ENCODE measurements around the gene INPPL1.

The INPPL1 gene

DNA sequence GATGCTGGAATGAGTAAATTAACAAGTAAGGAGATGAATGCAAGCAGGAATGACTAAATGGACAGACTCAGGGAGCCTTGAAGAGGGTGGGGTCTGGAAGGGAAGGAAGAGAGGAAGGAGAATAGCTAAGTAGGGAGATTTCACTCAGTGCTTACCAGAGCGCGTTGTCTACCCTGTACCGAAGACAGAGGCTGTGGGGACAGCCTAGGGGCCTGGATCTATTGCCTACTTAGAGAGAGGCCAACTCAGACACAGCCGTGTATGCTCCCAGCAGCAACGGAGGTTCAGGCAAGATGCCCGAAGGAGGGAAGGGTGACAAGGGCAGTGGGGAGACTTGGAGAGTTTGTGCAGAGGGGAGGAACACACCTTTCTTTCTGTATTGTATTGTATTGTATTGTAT lies 7.9 kb upstream of the INPPL1 start, which contains the start of gene FOLR2:
FOLR2 (plus strand) TSS at position 157 of the 400 bp plus-strand sequence. CDS start 1,791 bp downstream, outside the sequence.
- DNase-seq (ENCODE audit: low read depth in 2 of 2) = no peak

DNA sequence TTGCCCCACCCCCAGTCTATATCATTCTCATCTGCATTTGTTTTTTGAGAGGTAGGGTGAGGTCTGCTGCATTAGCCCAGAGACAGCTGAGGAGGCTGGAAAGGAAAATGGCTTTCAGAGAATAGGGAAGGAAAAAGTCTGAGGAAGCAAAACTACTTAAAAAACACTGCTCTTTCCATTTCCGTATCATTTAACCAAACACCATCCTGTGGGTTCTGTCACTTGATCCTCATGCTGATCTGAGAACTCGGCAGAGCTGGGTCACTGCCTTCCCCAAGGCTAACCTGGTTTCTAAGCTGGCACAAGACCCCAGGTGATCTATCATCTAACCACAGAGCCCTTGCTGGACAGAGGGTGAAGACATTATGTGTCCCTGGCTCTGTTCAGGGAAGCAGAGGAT lies 6.7 kb upstream of the INPPL1 start:
- no peak for DNase-seq (ENCODE audit: low read depth in 2 of 2)

DNA sequence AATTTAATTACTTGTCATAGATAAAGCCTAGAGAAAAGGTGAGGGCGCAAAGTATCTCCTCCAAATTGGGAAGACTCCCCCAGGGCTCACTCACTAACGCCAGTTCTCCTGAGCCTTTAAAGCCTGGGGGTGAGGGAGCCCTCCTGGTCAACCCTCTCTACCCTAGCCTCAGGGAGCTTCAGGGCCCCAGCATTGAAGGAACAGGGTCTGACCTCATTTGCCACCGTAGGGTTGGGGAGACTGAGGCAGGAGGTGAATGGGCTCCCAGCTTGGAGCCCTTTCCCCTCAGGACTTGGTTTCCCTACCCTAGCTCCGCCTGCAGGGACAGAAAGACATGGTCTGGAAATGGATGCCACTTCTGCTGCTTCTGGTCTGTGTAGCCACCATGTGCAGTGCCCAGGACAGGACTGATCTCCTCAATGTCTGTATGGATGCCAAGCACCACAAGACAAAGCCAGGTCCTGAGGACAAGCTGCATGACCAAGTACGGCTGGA lies 6.3 kb upstream of the INPPL1 start:
- DNase-seq (ENCODE audit: low read depth in 2 of 2) = no peak

DNA sequence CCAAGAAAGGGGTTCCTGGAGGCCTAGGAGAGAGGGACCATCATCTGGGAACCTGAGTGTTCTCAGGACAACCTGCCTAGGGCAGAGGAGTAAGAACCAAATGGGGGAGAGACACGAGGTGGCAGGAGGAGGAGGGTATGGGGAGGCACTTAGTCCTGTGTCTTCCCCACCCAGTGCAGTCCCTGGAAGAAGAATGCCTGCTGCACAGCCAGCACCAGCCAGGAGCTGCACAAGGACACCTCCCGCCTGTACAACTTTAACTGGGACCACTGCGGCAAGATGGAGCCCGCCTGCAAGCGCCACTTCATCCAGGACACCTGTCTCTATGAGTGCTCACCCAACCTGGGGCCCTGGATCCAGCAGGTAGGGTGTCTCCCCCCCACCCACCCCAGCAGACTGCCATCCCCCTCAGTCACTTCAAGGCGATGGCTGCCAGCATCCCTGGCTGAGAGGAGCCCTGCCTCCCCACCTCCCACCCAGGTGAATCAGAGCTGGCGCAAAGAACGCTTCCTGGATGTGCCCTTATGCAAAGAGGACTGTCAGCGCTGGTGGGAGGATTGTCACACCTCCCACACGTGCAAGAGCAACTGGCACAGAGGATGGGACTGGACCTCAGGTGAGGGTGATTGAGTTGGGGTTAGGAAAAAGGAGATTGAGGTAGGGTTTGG lies 3.7 kb upstream of the INPPL1 start:
- no peak for DNase-seq (ENCODE audit: low read depth in 2 of 2)

DNA sequence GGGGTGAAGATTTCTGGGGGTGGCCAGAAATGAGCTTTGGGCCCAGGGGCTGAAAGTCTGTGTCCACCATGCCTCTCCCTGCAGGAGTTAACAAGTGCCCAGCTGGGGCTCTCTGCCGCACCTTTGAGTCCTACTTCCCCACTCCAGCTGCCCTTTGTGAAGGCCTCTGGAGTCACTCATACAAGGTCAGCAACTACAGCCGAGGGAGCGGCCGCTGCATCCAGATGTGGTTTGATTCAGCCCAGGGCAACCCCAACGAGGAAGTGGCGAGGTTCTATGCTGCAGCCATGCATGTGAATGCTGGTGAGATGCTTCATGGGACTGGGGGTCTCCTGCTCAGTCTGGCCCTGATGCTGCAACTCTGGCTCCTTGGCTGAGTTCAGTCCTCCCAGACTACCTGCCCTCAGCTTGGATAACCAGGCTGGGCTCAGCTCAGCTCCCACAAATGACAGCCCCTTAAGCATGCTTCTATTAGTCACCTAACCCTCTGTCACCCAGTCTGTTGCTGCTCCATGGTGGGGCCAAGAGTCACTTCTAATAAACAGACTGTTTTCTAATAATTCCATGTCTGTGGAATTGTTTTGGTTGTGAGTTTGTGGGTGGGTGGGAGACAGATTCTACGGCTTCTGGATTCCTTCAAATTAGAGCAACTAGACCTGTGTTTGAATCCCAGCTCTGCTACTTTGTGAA lies 3.0 kb upstream of the INPPL1 start:
- DNase-seq (ENCODE audit: low read depth in 2 of 2) = no peak

DNA sequence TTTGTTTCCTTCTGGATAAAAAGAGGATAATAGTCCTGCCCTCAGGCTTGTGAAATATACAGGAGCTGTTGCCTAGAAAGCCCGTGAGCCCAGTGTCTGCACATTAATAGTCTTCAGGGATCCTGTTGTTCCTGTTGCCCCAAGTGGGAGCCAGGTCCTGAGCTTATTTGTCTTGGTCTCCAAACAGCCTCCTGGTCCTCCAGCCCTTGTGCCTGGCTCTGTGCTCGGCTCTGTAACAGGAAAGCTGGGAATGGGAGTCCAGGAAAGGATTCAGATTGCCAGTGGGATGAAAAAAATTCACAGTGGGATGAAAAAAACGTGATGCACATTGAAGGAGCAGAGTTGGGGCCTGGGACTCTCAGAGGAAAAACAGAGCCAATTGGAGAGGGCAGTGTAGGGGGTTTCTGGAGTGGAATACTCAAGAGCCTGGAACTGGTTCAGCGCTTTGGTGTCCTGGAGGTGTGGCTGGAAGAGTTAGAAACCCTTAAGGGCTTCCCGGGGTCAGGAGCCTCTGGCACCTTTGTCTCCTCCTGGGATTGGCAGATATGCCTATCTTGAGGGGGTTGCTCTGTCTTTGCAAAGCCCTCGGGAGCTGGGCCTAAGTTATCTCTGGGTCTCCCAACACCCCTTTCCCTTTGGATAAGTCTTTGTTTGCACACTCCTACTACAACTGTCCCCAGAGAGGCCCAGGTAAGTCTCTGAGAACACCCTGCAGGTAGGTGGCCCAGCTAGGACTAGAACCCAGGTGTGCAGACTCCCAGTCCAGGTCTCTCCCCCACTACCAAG lies 2.3 kb upstream of the INPPL1 start:
- DNase-seq (ENCODE audit: low read depth in 2 of 2) = no peak

DNA sequence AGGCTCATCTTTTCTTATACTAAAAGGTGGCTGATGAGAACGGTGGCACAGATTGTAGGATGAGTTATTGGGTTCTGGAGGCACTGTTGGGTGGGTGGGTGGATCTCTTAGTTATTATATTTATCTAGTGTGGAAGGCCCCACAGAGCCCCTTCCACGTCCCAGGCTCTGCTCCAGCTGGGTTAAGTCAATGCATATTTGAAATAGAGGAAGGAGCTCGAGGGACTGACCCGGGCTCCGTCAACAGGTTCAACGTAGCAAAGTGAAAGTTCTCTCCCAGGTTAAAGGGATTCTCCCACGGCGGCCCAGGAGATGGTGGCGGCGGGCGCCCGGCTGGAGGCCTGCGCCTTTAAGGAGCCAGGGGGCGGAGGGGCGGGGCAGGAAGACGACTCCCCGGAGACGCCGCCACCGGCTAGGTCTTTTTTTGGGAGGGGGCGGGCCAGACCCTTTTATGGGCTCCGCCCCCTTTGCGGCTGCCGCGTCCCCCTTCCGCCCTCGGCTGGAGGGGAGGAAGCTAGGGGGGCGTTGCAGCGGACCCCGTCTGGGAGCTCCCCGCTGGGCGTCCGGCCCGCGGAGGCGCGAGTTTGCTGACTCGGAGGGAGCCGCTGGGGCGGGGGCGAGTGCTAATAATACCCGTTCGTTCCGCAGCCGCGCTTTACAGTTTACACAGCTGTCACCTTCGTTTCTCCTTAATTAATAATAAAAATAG lies 1.5 kb upstream of the INPPL1 start:
- DNase-seq (ENCODE audit: low read depth in 2 of 2) = peak; percentile 88

DNA sequence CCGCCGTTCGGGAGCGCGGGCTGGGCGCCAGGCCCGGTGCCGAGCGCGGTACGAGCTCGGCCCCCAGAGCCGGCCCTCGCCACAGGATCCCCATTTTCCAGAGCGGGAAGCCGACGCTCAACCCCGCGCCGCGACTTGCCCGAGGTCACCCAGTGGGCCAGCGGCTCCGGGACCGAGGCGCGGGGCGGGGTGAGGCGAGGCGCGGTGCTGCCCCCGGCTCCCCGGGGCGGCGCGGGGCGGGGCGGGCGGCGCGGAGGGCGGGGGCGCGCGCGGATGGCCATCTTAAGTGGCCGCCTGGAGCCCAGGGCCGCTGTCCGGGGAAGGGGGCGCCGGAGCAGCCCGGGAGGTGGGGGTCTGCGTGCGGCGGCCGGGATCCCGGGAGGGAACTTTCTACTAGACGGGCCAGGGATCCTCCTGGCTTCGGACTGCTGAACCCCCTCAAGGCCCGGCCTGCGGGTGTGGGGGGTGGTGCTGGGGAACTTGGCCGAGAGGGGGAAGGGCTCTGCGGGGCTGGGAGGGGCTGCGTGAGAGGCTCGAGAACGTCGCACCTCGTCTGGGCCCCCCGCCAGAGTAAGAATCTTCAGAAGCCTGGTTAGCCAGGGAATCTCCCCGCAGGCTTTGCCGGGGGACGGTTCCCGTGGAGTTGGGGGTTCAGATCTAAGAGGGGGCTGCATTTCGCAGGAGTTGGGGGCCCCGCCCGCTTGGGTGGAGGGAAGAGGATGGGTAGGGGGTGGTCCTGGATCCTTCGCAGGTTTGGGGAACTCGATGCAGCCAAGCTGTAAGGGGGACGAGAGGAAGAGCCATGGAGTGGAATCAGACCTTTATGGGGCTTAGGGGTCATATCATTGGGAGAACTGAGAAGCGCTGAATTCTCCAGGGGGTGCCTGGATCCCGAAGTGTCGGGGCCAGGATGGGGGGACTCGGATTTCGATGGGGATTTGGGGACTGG lies 678 bp upstream of the INPPL1 start:
- DNase-seq (ENCODE audit: low read depth in 2 of 2) = no peak

DNA sequence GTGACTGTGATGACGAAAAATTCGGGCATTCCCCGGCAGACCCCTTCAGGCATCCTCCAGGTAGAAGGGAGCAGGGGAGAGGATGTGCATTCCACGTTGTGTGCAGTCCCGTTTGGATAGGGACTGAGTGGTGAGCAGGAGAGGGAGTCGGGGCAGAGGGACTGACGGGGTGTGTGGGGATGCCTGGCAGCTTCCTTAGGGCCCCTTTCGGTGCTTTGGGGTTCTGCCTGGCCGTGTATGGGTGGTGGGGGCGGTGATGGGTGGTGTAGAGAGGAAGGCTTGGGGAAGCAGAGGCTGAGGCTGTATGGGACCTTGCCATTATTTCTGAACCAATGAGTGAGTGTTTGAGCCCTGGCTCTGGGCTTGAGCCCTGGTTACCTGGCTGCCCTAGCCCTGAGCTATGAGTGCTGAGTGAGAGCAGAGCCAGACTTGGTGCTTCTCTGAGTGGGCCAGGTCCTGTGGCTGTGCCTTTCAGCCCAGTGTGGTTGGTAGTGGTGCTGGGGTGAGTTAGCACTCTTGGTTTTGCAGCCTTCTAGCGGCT lies 914 bp downstream of the INPPL1 start:
- DNase-seq (ENCODE audit: low read depth in 2 of 2) = no peak

DNA sequence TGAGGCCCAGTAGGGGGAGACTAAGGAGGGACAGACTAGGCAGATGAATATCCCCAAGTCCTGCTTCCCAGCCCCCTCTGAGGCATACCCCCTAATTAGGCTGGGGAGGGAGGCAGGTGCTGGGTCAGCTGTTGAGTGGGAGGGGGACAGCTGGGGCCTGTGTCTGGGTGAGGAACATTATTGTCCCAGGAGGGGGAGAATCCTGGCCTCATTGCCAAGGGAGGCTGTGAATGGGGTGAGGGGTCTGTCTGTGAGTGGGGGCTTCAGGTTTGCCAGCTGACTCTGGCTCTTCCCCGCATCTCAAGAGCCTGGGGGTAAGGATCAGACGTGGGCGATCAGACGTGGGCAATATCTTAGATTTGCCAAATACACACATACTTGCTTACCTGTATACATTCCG lies 2.1 kb downstream of the INPPL1 start:
- no peak for DNase-seq (ENCODE audit: low read depth in 2 of 2)

DNA sequence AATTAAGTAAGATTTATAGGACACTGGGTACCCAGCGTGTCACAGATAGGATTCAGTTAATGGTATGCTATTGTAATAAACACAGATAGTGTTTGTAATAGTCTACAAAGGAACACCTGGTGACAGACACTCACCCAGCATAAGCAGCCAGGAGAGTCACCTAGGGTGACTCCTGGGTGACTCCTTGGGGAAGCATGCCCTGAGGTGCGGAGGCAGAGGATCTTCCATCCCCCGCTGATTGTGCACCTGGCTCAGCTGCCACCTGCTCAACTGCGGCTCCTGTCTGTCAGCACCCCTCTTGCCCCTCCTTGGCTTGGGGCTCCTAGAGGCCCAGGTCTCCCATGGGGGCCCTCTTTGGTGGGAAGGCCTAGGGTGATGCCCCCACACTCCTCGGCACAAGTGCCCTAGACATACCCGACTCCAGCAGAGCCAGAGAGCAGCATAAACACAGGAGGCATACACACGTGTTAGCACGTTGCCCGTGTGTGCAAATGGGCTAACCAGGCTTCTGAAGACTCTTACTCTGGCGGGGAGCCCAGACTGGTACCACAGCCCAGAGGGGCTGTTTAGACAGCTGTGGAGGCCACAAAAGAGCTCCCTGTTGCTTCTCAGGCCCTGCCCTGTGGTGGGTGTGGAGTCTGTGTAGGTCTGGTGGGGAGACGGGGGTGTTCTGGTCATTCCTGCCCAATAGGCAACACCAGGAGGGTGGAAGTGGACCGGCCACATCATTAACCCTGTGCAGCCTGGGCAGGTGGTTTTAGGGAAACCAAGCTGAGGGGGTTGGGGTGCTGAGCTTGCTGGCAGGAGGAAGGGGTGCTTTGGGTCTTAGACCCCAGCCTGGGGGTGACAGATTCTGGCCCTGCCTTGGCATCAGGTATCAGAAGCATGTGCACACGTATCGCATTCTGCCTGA lies 3.0 kb downstream of the INPPL1 start:
- DNase-seq (ENCODE audit: low read depth in 2 of 2) = no peak

DNA sequence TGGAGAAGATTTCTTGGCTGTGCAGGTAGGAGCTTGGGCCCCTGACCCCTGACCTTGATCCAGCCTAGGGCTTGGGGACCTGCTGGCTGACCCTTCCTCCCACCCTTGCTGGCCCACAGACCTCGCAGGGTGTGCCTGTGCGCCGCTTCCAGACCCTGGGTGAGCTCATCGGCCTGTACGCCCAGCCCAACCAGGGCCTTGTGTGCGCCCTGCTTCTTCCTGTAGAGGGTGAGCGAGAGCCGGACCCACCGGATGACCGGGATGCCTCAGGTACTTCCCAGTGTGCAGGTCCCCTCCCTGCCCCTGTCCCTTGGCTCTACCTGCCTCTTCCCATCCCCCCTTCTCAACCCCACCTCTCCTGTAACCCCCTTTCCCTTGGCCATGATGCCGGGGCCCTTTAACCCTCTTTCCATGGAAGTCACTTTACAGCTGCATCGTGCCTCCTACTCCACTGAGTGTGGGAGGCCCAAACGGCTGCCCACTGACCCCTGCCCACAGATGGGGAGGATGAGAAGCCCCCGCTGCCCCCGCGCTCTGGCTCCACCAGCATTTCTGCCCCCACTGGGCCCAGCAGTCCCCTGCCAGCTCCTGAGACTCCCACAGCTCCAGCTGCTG lies 3.8 kb downstream of the INPPL1 start:
- no peak for DNase-seq (ENCODE audit: low read depth in 2 of 2)

DNA sequence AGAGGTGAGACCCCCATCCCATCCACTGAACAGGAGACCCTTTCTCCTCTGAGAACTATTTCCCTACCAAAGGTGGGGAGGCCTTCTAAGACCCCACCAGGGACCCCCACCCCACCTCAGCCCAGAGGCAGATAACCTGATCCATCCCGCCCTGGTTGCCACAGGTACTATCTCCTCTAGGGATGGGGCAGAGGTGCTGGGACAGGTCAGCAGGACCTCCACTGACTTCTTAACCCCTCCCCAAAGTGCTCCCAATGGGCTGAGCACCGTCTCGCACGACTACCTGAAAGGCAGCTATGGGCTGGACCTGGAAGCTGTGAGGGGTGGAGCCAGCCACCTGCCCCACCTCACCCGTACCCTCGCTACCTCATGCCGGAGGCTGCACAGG lies 4.3 kb downstream of the INPPL1 start:
- DNase-seq (ENCODE audit: low read depth in 2 of 2) = no peak

DNA sequence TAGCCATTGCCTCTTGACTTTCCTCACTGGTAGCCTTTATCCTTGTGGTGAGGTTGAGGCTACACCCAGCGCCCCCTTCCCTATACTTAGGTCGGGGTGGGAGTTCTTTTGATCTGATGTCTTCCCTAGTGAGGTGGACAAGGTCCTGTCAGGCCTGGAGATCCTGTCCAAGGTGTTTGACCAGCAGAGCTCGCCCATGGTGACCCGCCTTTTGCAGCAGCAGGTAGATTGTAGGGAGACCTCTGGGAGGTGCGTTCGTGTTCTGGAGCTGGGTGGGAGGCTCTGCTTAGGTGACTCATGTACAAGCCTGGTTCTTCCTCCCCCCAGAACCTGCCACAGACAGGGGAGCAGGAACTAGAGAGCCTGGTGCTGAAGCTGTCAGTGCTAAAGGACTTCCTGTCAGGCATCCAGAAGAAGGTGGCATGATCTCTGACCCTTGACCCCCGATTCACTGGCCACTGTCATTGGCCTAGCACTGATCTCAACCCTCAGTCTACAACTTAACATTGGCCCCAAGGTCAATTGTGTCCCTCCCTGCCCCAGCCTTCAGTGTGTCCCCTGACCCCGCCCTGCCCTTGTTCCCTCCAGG lies 4.9 kb downstream of the INPPL1 start:
- no peak for DNase-seq (ENCODE audit: low read depth in 2 of 2)

DNA sequence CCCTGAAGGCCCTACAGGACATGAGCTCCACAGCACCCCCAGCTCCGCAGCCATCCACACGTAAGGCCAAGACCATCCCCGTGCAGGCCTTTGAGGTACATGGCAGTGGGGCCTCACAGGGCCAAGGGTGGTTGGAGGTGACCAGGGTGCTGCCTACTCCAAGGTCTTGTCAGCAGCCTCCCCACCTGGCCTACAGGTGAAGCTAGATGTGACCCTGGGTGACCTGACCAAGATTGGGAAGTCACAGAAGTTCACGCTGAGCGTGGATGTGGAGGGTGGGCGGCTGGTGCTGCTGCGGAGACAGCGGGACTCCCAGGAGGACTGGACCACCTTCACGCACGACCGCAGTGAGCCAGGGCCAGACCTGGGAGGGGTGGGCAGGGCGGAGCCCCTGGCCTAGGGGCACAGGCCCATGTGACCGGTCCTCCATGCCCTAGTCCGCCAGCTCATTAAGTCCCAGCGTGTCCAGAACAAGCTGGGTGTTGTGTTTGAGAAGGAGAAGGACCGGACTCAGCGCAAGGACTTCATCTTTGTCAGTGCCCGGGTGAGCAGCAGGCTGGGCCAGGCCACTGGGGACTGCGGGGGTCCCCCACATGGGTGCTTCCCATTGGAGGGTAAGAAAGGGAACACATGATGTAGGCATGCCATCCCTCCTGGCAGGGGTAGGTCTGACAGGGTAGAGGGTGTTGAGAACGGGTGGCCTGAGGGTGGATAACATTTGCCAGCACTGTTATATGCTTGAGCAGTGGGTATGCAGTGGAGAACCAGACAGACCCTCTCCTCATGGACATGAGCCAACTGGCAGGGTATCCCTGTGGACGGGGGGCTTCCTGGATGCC lies 5.6 kb downstream of the INPPL1 start:
- no peak for DNase-seq (ENCODE audit: low read depth in 2 of 2)

DNA sequence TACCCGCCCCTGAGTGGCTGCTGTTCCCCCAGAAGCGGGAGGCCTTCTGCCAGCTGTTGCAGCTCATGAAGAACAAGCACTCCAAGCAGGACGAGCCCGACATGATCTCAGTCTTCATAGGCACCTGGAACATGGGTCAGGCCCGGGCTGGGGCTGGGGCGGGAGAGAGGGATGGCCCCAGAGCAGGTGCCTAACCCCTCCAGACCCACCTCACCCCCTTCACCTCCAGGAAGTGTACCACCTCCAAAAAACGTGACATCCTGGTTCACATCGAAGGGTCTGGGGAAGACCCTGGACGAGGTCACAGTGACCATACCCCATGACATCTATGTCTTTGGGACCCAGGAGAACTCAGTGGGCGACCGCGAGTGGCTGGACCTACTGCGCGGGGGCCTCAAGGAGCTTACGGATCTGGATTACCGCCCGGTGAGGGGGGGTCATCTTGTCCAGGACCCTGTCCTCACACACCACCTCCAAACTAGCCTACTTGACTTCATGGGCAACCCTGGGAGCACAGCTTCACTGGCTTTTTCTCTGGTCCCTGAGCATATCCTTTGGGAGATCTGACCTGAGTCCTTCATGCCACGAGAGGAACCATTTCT lies 6.3 kb downstream of the INPPL1 start:
- no peak for DNase-seq (ENCODE audit: low read depth in 2 of 2)

All from stimulated activated CD8-positive, alpha-beta memory T cell treated with anti-CD3 and anti-CD28 coated beads, Interleukin-2, amount 100 ng/mL, for 1 hour (primary cell).